ENCODE data around the gene KRTAP5-9. TPM values are rescaled to one million over a fixed set of nuclear protein-coding genes. Genes with fewer than 3 reads are reported as not detected.

KRTAP5-9 gene
- total RNA-seq, 1 donor from 2014 or later, result 0.20 TPM

- peaks cover 39% of the 10 kb centered on the region for H3K36me3 Mint-ChIP-seq (ENCODE audit: low read depth)
- TF ChIP-seq CTCF (IDR thresholded peaks at IDR 0.05), result no peak
- H3K27ac Mint-ChIP-seq (ENCODE audit: unreplicated experiment), result no peak overlapping the region
- H3K4me3 Mint-ChIP-seq (ENCODE audit: unreplicated experiment), result no peak overlapping the region
- peak; percentile 65 for DNase-seq (ENCODE audit: low spot score)
- peaks cover 9% of the 10 kb centered on the region for H3K4me1 Mint-ChIP-seq (ENCODE audit: low read depth)
- H3K27me3 Mint-ChIP-seq (ENCODE audit: low read depth), result no peaks in the 10 kb centered on the region
- H3K9me3 Mint-ChIP-seq (ENCODE audit: low read depth), result peaks cover 4% of the 10 kb centered on the region
These were observed 46.2 kb upstream of the KRTAP5-9 start for GRCh38 chr11:71502026-71502425.

- Mint-ChIP-seq H3K9me3 (ENCODE audit: low read depth) (peaks cover 10% of the 10 kb centered on the region), H3K4me1 (ENCODE audit: low read depth) (peaks cover 9% of the 10 kb centered on the region), H3K27ac (ENCODE audit: unreplicated experiment) (no peak overlapping the region), H3K4me3 (ENCODE audit: unreplicated experiment) (no peak overlapping the region), H3K27me3 (ENCODE audit: low read depth) (no peaks in the 10 kb centered on the region), H3K36me3 (ENCODE audit: low read depth) (peaks cover 34% of the 10 kb centered on the region)
- no peak for TF ChIP-seq CTCF (IDR thresholded peaks at IDR 0.05)
- peak; percentile 59 for DNase-seq (ENCODE audit: low spot score)
These were observed 45.3 kb upstream of the KRTAP5-9 start for GRCh38 chr11:71502871-71503435.

- Mint-ChIP-seq H3K36me3 (ENCODE audit: low read depth) (peaks cover 28% of the 10 kb centered on the region), H3K27me3 (ENCODE audit: low read depth) (no peaks in the 10 kb centered on the region), H3K27ac (ENCODE audit: unreplicated experiment) (no peak overlapping the region), H3K9me3 (ENCODE audit: low read depth) (peaks cover 26% of the 10 kb centered on the region), H3K4me3 (ENCODE audit: unreplicated experiment) (no peak overlapping the region), H3K4me1 (ENCODE audit: low read depth) (peaks cover 9% of the 10 kb centered on the region)
- TF ChIP-seq CTCF (IDR thresholded peaks at IDR 0.05), result no peak
- peak; percentile 53 for DNase-seq (ENCODE audit: low spot score)
These were observed 43.7 kb upstream of the KRTAP5-9 start for GRCh38 chr11:71504531-71504930.

- no peak for TF ChIP-seq CTCF (IDR thresholded peaks at IDR 0.05)
- no peak overlapping the region for H3K27ac Mint-ChIP-seq (ENCODE audit: unreplicated experiment)
- no peaks in the 10 kb centered on the region for H3K27me3 Mint-ChIP-seq (ENCODE audit: low read depth)
- H3K36me3 Mint-ChIP-seq (ENCODE audit: low read depth), result peaks cover 31% of the 10 kb centered on the region
- H3K4me3 Mint-ChIP-seq (ENCODE audit: unreplicated experiment), result no peak overlapping the region
- no peak for DNase-seq (ENCODE audit: low spot score)
- H3K9me3 Mint-ChIP-seq (ENCODE audit: low read depth), result peaks cover 31% of the 10 kb centered on the region
- H3K4me1 Mint-ChIP-seq (ENCODE audit: low read depth), result peaks cover 9% of the 10 kb centered on the region
These were observed 43.2 kb upstream of the KRTAP5-9 start for GRCh38 chr11:71505001-71505400.

- peaks cover 2% of the 10 kb centered on the region for H3K4me1 Mint-ChIP-seq (ENCODE audit: low read depth)
- H3K27me3 Mint-ChIP-seq (ENCODE audit: low read depth), result no peaks in the 10 kb centered on the region
- no peak for TF ChIP-seq CTCF (IDR thresholded peaks at IDR 0.05)
- no peak overlapping the region for H3K27ac Mint-ChIP-seq (ENCODE audit: unreplicated experiment)
- no peak overlapping the region for H3K4me3 Mint-ChIP-seq (ENCODE audit: unreplicated experiment)
- H3K9me3 Mint-ChIP-seq (ENCODE audit: low read depth), result peaks cover 37% of the 10 kb centered on the region
- H3K36me3 Mint-ChIP-seq (ENCODE audit: low read depth), result peaks cover 25% of the 10 kb centered on the region
- DNase-seq (ENCODE audit: low spot score), result peak; percentile 33
These were observed 42.4 kb upstream of the KRTAP5-9 start for GRCh38 chr11:71505781-71506180.

Measured in chondrocyte (in vitro differentiated cells).